Activated gamma-delta T cell treated with anti-CD3 and anti-CD28 coated beads, Interleukin-2, amount 50 U/mL, for 16 hours (primary cell): ENCODE results near the gene DUS1L.

Experiments used
- DNase-seq: peaks from one replicate; pipeline ENCODE4 v3.0.0-alpha.2; 2020; ENCODE audit warnings: low read depth

DUS1L gene

GRCh38 chr17:82055023-82055964 is 10.3 kb downstream of the DUS1L start:
- no peak for DNase-seq

- no peak for DNase-seq
These were observed 11.1 kb downstream of the DUS1L start for GRCh38 chr17:82054351-82055022.

GRCh38 chr17:82053556-82054263 is 11.9 kb downstream of the DUS1L start:
- no peak for DNase-seq

- no peak for DNase-seq
These were observed 12.5 kb downstream of the DUS1L start for GRCh38 chr17:82053130-82053529.

- DNase-seq, result no peak
These were observed 13.0 kb downstream of the DUS1L start for GRCh38 chr17:82052638-82053059.

- peak; percentile 73 for DNase-seq
These were observed 13.6 kb downstream of the DUS1L start, which contains the start of the genes GPS1 and RFNG for GRCh38 chr17:82051776-82052637. TSS of gene GPS1 (plus strand) at chr17:82051898. CDS start at chr17:82051932, 34 bp downstream. TSS of gene RFNG (minus strand) at chr17:82051811. CDS start at chr17:82051766, 45 bp downstream.

GRCh38 chr17:82050761-82051641 is 14.6 kb downstream of the DUS1L start:
- no peak for DNase-seq

GRCh38 chr17:82050152-82050760 is 15.3 kb downstream of the DUS1L start:
- DNase-seq, result no peak

- no peak for DNase-seq
These were observed 16.1 kb downstream of the DUS1L start for GRCh38 chr17:82049521-82049971.

- DNase-seq, result no peak
These were observed 16.5 kb downstream of the DUS1L start for GRCh38 chr17:82049106-82049505.

GRCh38 chr17:82048571-82048971 is 17.0 kb downstream of the DUS1L start:
- no peak for DNase-seq

GRCh38 chr17:82047914-82048570 is 17.6 kb downstream of the DUS1L start:
- DNase-seq, result no peak

- DNase-seq, result no peak
These were observed 18.2 kb downstream of the DUS1L start for GRCh38 chr17:82047379-82047778.

GRCh38 chr17:82046903-82047302 is 18.7 kb downstream of the DUS1L start:
- DNase-seq, result no peak

GRCh38 chr17:82045936-82046484 is 19.6 kb downstream of the DUS1L start:
- no peak for DNase-seq

- no peak for DNase-seq
These were observed 22.1 kb downstream of the DUS1L start for GRCh38 chr17:82043507-82043906.

- no peak for DNase-seq
These were observed 23.0 kb downstream of the DUS1L start for GRCh38 chr17:82042649-82043048.

- no peak for DNase-seq
These were observed 24.3 kb downstream of the DUS1L start for GRCh38 chr17:82041144-82041814.
